Tibial nerve (tissue), 4 donors: ENCODE data around the gene CD151.

ENCODE experiments used
- EP300 ChIP-seq, 2 donors: sonication (generic); formaldehyde crosslinking; IDR thresholded peaks; one replicate each; pipeline ENCODE4 v1.6.1; 2017; ENCODE audit warnings: antibody characterized with exemption in 2 of 2, mild to moderate bottlenecking in 1 of 2
- POLR2A ChIP-seq, 2 donors: fragments of 450-650 bp; IDR thresholded peaks; one replicate each; pipeline ENCODE4 v1.6.1; 2017; ENCODE audit warnings: antibody characterized with exemption in 2 of 2, mild to moderate bottlenecking in 2 of 2, moderate library complexity in 2 of 2
- TF ChIP-seq, protein P1 (sequence below), 5 experiments: fragments of 200-600 bp in 3 of 5; fragments of 450-650 bp in 2 of 5; sonication (generic) in 3 of 5; IDR thresholded peaks; one replicate each; pipeline ENCODE4 v1.5.1; 2016 to 2019; ENCODE audit warnings: antibody characterized with exemption in 5 of 5, mild to moderate bottlenecking in 3 of 5, moderate library complexity in 2 of 5

DNA sequence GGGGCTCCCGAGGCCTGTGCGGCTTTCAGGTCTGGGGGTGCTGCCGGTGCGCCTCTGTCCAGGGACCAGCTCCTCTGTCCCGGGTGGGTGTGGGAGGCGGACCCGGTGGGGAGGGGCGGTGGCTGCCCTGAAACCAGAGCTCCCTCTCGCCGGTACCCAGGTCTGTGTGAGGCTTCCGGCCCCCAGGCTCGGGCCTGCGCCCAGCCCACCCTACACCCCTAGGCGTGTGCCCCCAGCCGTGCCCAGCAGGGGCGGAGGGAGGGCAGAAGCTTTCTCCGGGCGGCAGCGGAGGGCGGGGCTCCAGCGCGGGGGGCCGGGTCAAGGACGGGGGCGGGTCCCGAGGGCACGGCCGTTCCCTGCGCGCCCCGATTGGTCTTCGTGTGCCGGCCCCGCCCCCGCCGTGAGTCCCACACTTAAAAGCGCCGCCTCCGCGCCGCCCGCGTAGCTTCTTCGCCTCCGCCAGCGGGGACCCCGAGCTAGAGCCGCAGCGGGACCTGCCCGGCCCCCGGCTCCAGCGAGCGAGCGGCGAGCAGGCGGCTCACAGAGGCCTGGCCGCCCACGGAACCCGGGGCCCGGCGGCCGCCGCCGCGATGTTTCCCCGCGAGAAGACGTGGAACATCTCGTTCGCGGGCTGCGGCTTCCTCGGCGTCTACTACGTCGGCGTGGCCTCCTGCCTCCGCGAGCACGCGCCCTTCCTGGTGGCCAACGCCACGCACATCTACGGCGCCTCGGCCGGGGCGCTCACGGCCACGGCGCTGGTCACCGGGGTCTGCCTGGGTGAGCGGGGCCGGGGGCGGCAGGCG is 13.4 kb upstream of the CD151 start:
- TF ChIP-seq, protein P1, sequence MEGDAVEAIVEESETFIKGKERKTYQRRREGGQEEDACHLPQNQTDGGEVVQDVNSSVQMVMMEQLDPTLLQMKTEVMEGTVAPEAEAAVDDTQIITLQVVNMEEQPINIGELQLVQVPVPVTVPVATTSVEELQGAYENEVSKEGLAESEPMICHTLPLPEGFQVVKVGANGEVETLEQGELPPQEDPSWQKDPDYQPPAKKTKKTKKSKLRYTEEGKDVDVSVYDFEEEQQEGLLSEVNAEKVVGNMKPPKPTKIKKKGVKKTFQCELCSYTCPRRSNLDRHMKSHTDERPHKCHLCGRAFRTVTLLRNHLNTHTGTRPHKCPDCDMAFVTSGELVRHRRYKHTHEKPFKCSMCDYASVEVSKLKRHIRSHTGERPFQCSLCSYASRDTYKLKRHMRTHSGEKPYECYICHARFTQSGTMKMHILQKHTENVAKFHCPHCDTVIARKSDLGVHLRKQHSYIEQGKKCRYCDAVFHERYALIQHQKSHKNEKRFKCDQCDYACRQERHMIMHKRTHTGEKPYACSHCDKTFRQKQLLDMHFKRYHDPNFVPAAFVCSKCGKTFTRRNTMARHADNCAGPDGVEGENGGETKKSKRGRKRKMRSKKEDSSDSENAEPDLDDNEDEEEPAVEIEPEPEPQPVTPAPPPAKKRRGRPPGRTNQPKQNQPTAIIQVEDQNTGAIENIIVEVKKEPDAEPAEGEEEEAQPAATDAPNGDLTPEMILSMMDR (IDR thresholded peaks at IDR 0.05) = peak in 4 of 5 experiments; percentile 15 to 76 (median 49)
- TF ChIP-seq POLR2A (IDR thresholded peaks at IDR 0.05) = peak; percentile 53 to 86
- TF ChIP-seq EP300 (IDR thresholded peaks at IDR 0.05) = peak in 1 of 2 donors; percentile 77
